ENCODE data around the gene SGIP1. TPM values are rescaled to one million over a fixed set of nuclear protein-coding genes. Genes with fewer than 3 reads are reported as not detected.

Gene SGIP1
- total RNA-seq, 1 donor from 2014 or later, result 31.8 TPM

GRCh38 chr1:66552287-66552686 lies 18.3 kb downstream of the SGIP1 start:
- Mint-ChIP-seq H3K36me3 (ENCODE audit: low read depth) (peaks cover 24% of the 10 kb centered on the region), H3K4me1 (ENCODE audit: low read depth) (peaks cover 42% of the 10 kb centered on the region), H3K9me3 (ENCODE audit: low read depth) (peaks cover 9% of the 10 kb centered on the region), H3K4me3 (ENCODE audit: unreplicated experiment) (no peak overlapping the region), H3K27me3 (ENCODE audit: low read depth) (no peaks in the 10 kb centered on the region), H3K27ac (ENCODE audit: unreplicated experiment) (no peak overlapping the region)
- no peak for TF ChIP-seq CTCF (IDR thresholded peaks at IDR 0.05)
- no peak for DNase-seq (ENCODE audit: low spot score)

- no peak overlapping the region for H3K4me3 Mint-ChIP-seq (ENCODE audit: unreplicated experiment)
- H3K36me3 Mint-ChIP-seq (ENCODE audit: low read depth), result peaks cover 19% of the 10 kb centered on the region
Measured at GRCh38 chr1:66552829-66553228, 18.9 kb downstream of the SGIP1 start.

GRCh38 chr1:66553846-66554245 lies 19.9 kb downstream of the SGIP1 start:
- Mint-ChIP-seq H3K9me3 (ENCODE audit: low read depth) (peaks cover 9% of the 10 kb centered on the region), H3K27ac (ENCODE audit: unreplicated experiment) (peak overlapping the region; percentile 84), H3K36me3 (ENCODE audit: low read depth) (peaks cover 18% of the 10 kb centered on the region), H3K27me3 (ENCODE audit: low read depth) (no peaks in the 10 kb centered on the region), H3K4me3 (ENCODE audit: unreplicated experiment) (no peak overlapping the region), H3K4me1 (ENCODE audit: low read depth) (peaks cover 42% of the 10 kb centered on the region)
- no peak for TF ChIP-seq CTCF (IDR thresholded peaks at IDR 0.05)
- DNase-seq (ENCODE audit: low spot score), result no peak

More at GRCh38 chr1:66552829-66553228, 18.9 kb downstream of the SGIP1 start:
- TF ChIP-seq CTCF (IDR thresholded peaks at IDR 0.05), result no peak
- no peaks in the 10 kb centered on the region for H3K27me3 Mint-ChIP-seq (ENCODE audit: low read depth)
- H3K4me1 Mint-ChIP-seq (ENCODE audit: low read depth), result peaks cover 45% of the 10 kb centered on the region
- peaks cover 9% of the 10 kb centered on the region for H3K9me3 Mint-ChIP-seq (ENCODE audit: low read depth)
- no peak overlapping the region for H3K27ac Mint-ChIP-seq (ENCODE audit: unreplicated experiment)
- no peak for DNase-seq (ENCODE audit: low spot score)

- Mint-ChIP-seq H3K4me1 (ENCODE audit: low read depth) (peaks cover 41% of the 10 kb centered on the region), H3K27ac (ENCODE audit: unreplicated experiment) (no peak overlapping the region), H3K27me3 (ENCODE audit: low read depth) (no peaks in the 10 kb centered on the region), H3K36me3 (ENCODE audit: low read depth) (peaks cover 16% of the 10 kb centered on the region), H3K4me3 (ENCODE audit: unreplicated experiment) (no peak overlapping the region), H3K9me3 (ENCODE audit: low read depth) (peaks cover 9% of the 10 kb centered on the region)
- no peak for TF ChIP-seq CTCF (IDR thresholded peaks at IDR 0.05)
- no peak for DNase-seq (ENCODE audit: low spot score)
Measured at GRCh38 chr1:66556161-66556611, 22.2 kb downstream of the SGIP1 start.

DNA sequence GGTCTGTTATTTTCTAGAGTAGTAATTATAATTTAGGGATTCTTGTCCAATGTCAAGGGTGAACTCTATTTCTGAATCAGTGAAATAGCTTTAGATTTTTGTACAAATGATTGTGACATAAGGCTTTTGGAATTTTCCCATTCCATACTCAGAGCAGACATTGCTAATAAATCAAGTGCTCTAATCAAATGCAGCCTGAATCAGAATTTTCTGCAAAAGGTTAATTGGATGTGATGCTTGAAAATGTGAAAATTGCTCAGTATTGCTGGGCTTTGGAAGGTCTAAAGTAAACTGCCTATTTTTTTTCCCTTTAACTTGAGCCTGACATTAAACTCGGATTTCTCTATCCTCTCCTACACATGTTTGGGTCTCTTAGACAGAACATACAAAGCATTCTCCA lies 23.2 kb downstream of the SGIP1 start:
- Mint-ChIP-seq H3K27ac (ENCODE audit: unreplicated experiment) (no peak overlapping the region), H3K4me1 (ENCODE audit: low read depth) (peaks cover 45% of the 10 kb centered on the region), H3K36me3 (ENCODE audit: low read depth) (peaks cover 16% of the 10 kb centered on the region)

More for the DNA sequence above, 23.2 kb downstream of the SGIP1 start:
- H3K27me3 Mint-ChIP-seq (ENCODE audit: low read depth), result no peaks in the 10 kb centered on the region
- H3K4me3 Mint-ChIP-seq (ENCODE audit: unreplicated experiment), result no peak overlapping the region
- no peak for DNase-seq (ENCODE audit: low spot score)
- H3K9me3 Mint-ChIP-seq (ENCODE audit: low read depth), result peaks cover 9% of the 10 kb centered on the region
- no peak for TF ChIP-seq CTCF (IDR thresholded peaks at IDR 0.05)
